SK-N-MC (cell line): ENCODE data around the gene FNDC10.

Experiments used
- EZH2 ChIP-seq: fragments of 200-600 bp; sonication (generic); IDR thresholded peaks from one replicate; pipeline ENCODE4 v1.6.1; 2017; ENCODE audit warnings: antibody characterized with exemption
- FOXP2 ChIP-seq: optimal IDR thresholded peaks from 2 replicates; pipeline ENCODE3; 2011; ENCODE audit warnings: mild to moderate bottlenecking, moderate library complexity; ENCODE audit not compliant: insufficient read depth; ENCODE audit errors: extremely low read length, control extremely low read depth

GRCh38 chr1:1599935-1600860, at the start of gene FNDC10:
- no peak for TF ChIP-seq FOXP2
- no peak for TF ChIP-seq EZH2
